ENCODE results near the gene SLC6A12.

GRCh38 chr12:163406-163986, 50.5 kb downstream of the SLC6A12 start:
- TF ChIP-seq CTCF (conservative IDR thresholded peaks at IDR 0.05 in 1 of 2, IDR thresholded peaks at IDR 0.05 in 1 of 2; ENCODE audit: extremely low read depth in 1 of 2, insufficient read depth in 1 of 2, low read depth in 1 of 2, low read length in 2 of 2) (no peak), EZH2 (IDR thresholded peaks at IDR 0.05; ENCODE audit: borderline replicate concordance, low read length) (no peak)

All from mammary epithelial cell (primary cell).